Neural crest cell (in vitro differentiated cells): ENCODE data around the gene ACKR3. TPM values are rescaled to one million over a fixed set of nuclear protein-coding genes. Genes with fewer than 3 reads are reported as not detected.

ENCODE experiments used
- DNase-seq: peaks from one replicate; pipeline ENCODE4 v3.0.0; 2021; ENCODE audit warnings: low read depth, mixed read lengths, low spot score
- H3K27ac Mint-ChIP-seq: one replicate; pipeline ENCODE4 v1.8.0; 2021; ENCODE audit warnings: mild to moderate bottlenecking, mixed read lengths; ENCODE audit not compliant: unreplicated experiment
- H3K27me3 Mint-ChIP-seq: 2 replicates; pipeline ENCODE4 v1.8.0; 2021; ENCODE audit warnings: low read depth, mild to moderate bottlenecking, mixed read lengths
- H3K36me3 Mint-ChIP-seq: 2 replicates; pipeline ENCODE4 v1.8.0; 2021; ENCODE audit warnings: low read depth, mild to moderate bottlenecking, mixed read lengths
- H3K4me1 Mint-ChIP-seq: 2 replicates; pipeline ENCODE4 v1.8.0; 2021; ENCODE audit warnings: mixed read lengths
- H3K4me3 Mint-ChIP-seq: one replicate; pipeline ENCODE4 v1.8.0; 2021; ENCODE audit warnings: mild to moderate bottlenecking, mixed read lengths
- H3K9me3 Mint-ChIP-seq: 2 replicates; pipeline ENCODE4 v1.8.0; 2021; ENCODE audit warnings: mixed read lengths
- CTCF ChIP-seq: fragments of 200-600 bp; sonication (generic); conservative IDR thresholded peaks from 2 replicates; pipeline ENCODE4 v1.5.0; 2021; ENCODE audit warnings: antibody characterized with exemption, mild to moderate bottlenecking
- total RNA-seq: library from RNA; stranded (reverse); gene quantifications from 2 replicates; pipeline ENCODE4 v1.2.1, GENCODE V29; 2021

ACKR3 gene
- total RNA-seq, 1 donor from 2014 or later = 24.5 TPM

GRCh38 chr2:236606023-236606422 lies 36.4 kb downstream of the ACKR3 start:
- TF ChIP-seq CTCF = no peak
- Mint-ChIP-seq H3K4me3 (no peak overlapping the region), H3K27ac (no peak overlapping the region)

GRCh38 chr2:236607471-236608187 lies 38.0 kb downstream of the ACKR3 start:
- peak; percentile 33 for TF ChIP-seq CTCF
- Mint-ChIP-seq H3K4me3 (no peak overlapping the region), H3K27ac (peak overlapping the region; percentile 60), H3K9me3 (peaks cover 5% of the 10 kb centered on the region), H3K27me3 (peaks cover 3% of the 10 kb centered on the region), H3K36me3 (peaks cover 5% of the 10 kb centered on the region), H3K4me1 (peaks cover 39% of the 10 kb centered on the region)
- no peak for DNase-seq

More at GRCh38 chr2:236606023-236606422, 36.4 kb downstream of the ACKR3 start:
- peaks cover 29% of the 10 kb centered on the region for H3K4me1 Mint-ChIP-seq
- H3K36me3 Mint-ChIP-seq = peaks cover 5% of the 10 kb centered on the region
- peaks cover 5% of the 10 kb centered on the region for H3K9me3 Mint-ChIP-seq
- no peak for DNase-seq
- peaks cover 3% of the 10 kb centered on the region for H3K27me3 Mint-ChIP-seq

DNA sequence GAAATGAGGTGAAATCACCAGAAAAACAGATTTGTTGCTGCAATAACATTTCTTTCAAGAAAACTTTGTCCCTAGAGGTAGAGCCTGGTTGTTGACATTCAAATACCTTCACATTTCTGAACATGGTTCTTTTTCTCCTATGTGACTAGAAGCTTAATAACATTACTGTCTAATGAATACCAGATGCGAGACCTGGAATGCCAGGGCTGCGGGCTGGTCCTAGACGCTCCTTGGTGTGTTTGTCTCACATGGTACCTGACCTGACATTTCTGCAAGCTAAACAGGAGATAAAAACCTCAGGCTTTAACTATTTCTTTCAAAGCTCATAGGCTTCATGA lies 38.5 kb downstream of the ACKR3 start:
- no peak for TF ChIP-seq CTCF
- Mint-ChIP-seq H3K4me1 (peaks cover 43% of the 10 kb centered on the region), H3K9me3 (peaks cover 5% of the 10 kb centered on the region), H3K27ac (no peak overlapping the region), H3K27me3 (peaks cover 3% of the 10 kb centered on the region), H3K4me3 (no peak overlapping the region), H3K36me3 (peaks cover 5% of the 10 kb centered on the region)
- DNase-seq = no peak

- Mint-ChIP-seq H3K4me1 (peaks cover 48% of the 10 kb centered on the region), H3K36me3 (peaks cover 5% of the 10 kb centered on the region), H3K9me3 (peaks cover 5% of the 10 kb centered on the region), H3K27me3 (peaks cover 3% of the 10 kb centered on the region), H3K27ac (no peak overlapping the region), H3K4me3 (no peak overlapping the region)
- DNase-seq = no peak
- no peak for TF ChIP-seq CTCF
Measured at GRCh38 chr2:236608710-236609109, 39.1 kb downstream of the ACKR3 start.

- Mint-ChIP-seq H3K36me3 (peaks cover 5% of the 10 kb centered on the region), H3K27me3 (peaks cover 3% of the 10 kb centered on the region), H3K4me1 (peaks cover 37% of the 10 kb centered on the region), H3K4me3 (no peak overlapping the region), H3K27ac (no peak overlapping the region), H3K9me3 (peaks cover 4% of the 10 kb centered on the region)
- no peak for TF ChIP-seq CTCF
- DNase-seq = no peak
Measured at GRCh38 chr2:236610991-236611821, 41.6 kb downstream of the ACKR3 start.
